Vein endothelial cell (primary cell): ENCODE results near the gene IGLON5. TPM values are rescaled to one million over a fixed set of nuclear protein-coding genes. Genes with fewer than 3 reads are reported as not detected.

Experiments used
- total RNA-seq: library from RNA; depleted of rRNA; stranded (reverse); fragments of >200 nt; gene quantifications from 2 replicates; pipeline ENCODE4 v1.2.3, GENCODE V29; 2012

Gene IGLON5
- total RNA-seq, result not detected in 2 replicates

GRCh38 chr19:51311351-51312257 is at the start of gene IGLON5:
TSS of gene IGLON5 (plus strand) at chr19:51311644. CDS start at chr19:51311848, 204 bp downstream.

GRCh38 chr19:51341976-51342580 is 30.6 kb downstream of the IGLON5 start, which contains the start of gene VSIG10L:
TSS of gene VSIG10L (minus strand) at chr19:51342139. CDS start at chr19:51342124, 15 bp downstream.

DNA sequence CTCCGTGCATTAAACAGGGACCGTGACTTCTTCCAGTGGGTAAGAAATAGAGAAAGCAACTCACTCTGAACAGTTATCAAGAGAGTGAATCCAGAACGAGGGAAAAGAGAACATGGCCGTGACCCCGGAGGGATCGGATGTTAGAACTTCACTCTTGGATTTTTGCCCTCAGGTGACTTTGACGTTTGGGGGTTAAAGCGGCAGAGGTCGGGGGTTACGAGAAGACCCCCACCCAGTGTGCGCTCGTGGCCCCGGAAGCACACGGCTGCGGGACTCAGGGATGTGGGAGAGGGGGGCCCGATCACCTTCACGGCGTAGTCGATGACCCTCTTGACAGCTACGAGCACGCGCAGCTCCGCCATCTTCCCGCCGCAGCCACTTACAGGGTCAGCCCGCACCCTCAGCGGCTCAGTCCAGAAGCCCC is 54.5 kb downstream of the IGLON5 start, which contains the start of gene ETFB:
Gene ETFB (minus strand): TSS at position 424 of the 424 bp plus-strand sequence. CDS start 62 bp downstream, at position 362.

DNA sequence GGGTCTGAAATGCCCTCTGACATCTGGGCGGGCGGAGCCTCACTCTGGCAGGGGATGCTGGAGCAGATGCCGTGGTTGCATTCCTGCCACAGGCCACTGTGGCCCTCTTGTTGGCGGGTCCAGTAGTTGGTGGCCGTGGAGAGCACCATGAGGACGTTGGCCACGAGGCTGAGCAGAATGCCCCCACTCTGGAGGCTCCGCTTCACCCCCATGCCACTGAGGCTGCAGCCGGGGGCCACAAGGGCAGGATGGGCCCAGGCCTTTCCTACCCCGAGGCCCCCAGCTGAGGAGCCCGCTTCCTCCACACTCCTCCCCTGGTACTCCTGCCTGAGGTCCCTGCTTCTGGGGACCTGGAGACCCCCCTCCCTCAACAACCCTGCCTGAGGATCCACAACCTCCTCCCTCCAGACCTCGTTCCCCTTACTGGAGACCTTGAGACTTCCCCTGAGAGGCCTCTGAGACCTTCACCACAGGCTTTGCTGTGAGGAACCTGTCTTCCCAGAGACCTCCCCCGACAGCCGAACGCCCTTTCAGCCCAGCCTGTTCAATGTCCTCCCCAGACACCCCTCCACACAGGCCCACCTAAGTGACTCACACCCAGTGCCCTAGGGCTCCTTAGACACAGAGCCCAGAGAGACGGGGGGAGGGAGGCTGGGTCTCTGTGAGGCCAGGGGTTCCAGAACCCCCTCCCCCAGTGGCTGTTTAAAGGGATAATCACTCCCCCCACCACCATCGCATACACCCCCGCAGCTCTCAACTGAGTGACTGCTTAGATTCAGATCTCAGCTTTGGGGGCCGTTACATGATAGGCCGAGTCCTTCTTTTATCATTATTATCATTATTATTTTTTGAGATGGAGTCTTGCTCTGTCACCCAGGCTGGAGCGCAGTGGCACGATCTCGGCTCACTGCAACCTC is 57.2 kb downstream of the IGLON5 start, which contains the start of gene CLDND2:
Gene CLDND2 (minus strand): TSS at position 638 of the 917 bp plus-strand sequence. CDS start 426 bp downstream, at position 212.

GRCh38 chr19:51372649-51373504 is 61.4 kb downstream of the IGLON5 start, which contains the start of gene NKG7:
TSS of gene NKG7 (minus strand) at chr19:51372654. CDS start at chr19:51372535, 119 bp downstream.

Other genes with a start within 250 kb of the IGLON5 start
- gene KLK13, start 246.6 kb upstream of the IGLON5 start, total RNA-seq, result not detected in 2 replicates
- not detected in 2 replicates for gene KLK14, start 228.8 kb upstream of the IGLON5 start, total RNA-seq
- gene CTU1, start 203.2 kb upstream of the IGLON5 start, total RNA-seq, result 5.6 and 6.9 TPM in 2 replicates
- not detected in 2 replicates for gene SIGLEC9, start 186.7 kb upstream of the IGLON5 start, total RNA-seq
- gene SIGLEC7, start 169.3 kb upstream of the IGLON5 start, total RNA-seq, result not detected in 2 replicates
- not detected in 2 replicates for gene CD33, start 86.6 kb upstream of the IGLON5 start, total RNA-seq
- not detected in 2 replicates for gene SIGLECL1, start 60.6 kb upstream of the IGLON5 start, total RNA-seq
- 0.19 and 0.33 TPM in 2 replicates for gene VSIG10L, start 30.5 kb downstream of the IGLON5 start, total RNA-seq
- gene ETFB, start 54.7 kb downstream of the IGLON5 start, total RNA-seq, result 58.4 and 87.9 TPM in 2 replicates
- gene CLDND2, start 57.4 kb downstream of the IGLON5 start, total RNA-seq, result not detected in 2 replicates
- not detected in 2 replicates for gene NKG7, start 61.0 kb downstream of the IGLON5 start, total RNA-seq
- not detected in 2 replicates for gene LIM2, start 76.3 kb downstream of the IGLON5 start, total RNA-seq
- gene C19orf84, start 78.9 kb downstream of the IGLON5 start, total RNA-seq, result not detected in 2 replicates
- gene SIGLEC10, start 106.0 kb downstream of the IGLON5 start, total RNA-seq, result not detected in 2 replicates
- gene SIGLEC8, start 146.8 kb downstream of the IGLON5 start, total RNA-seq, result not detected in 2 replicates
- gene CEACAM18, start 166.9 kb downstream of the IGLON5 start, total RNA-seq, result not detected in 2 replicates
- not detected in 2 replicates for gene SIGLEC12, start 190.2 kb downstream of the IGLON5 start, total RNA-seq
- gene SIGLEC6, start 220.0 kb downstream of the IGLON5 start, total RNA-seq, result not detected in 2 replicates